ENCODE results near the gene MSRB3. TPM values are rescaled to one million over a fixed set of nuclear protein-coding genes. Genes with fewer than 3 reads are reported as not detected.

Gene MSRB3
- total RNA-seq, 1 experiment from 2014 or later: 1.1 TPM

DNA sequence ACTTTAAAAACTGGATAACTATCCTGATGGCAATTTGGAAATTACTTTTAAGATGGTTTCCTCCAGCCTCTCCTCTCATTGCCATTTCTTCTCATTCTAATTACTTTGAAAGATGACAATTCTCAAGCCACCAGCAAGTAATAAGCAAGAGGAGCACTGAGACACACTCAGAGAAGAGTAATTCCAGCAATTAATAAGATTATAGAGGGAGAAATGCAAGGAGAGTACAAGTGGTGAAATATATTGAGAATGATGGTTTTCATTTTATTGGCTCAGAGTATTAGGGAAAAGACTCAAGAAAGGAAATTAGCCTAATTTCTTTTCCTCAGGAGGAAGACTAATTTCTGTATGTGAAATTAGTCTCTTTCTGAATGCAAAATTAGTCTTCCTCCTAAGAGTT, 20.5 kb upstream of the MSRB3 start:
- Histone ChIP-seq H3K4me2 (ENCODE audit: insufficient read depth, insufficient read length, low read length) (no peak overlapping the region), H2BK5ac (ENCODE audit: insufficient read length, low read length) (no peak overlapping the region), H3K18ac (ENCODE audit: insufficient read length, low read depth, low read length) (no peak overlapping the region), H2BK15ac (ENCODE audit: low read depth, low read length) (no peak overlapping the region), H3K27ac (ENCODE audit: insufficient read length, low read depth, low read length) (no peak overlapping the region), H3K56ac (ENCODE audit: insufficient read length, low read depth, low read length) (no peak overlapping the region), H2AFZ (ENCODE audit: low read length) (no peak overlapping the region), H2AK5ac (ENCODE audit: insufficient read length, low read length) (no peak overlapping the region), H3K23me2 (ENCODE audit: insufficient read length, low read depth, low read length, poor library complexity, severe bottlenecking) (no peaks in the 10 kb centered on the region), H2BK20ac (ENCODE audit: low read depth, low read length, poor library complexity, severe bottlenecking) (no peak overlapping the region), H4K91ac (ENCODE audit: insufficient read length, low read depth, low read length) (no peak overlapping the region), H2BK120ac (ENCODE audit: low read depth, low read length, poor library complexity, severe bottlenecking) (no peak overlapping the region), H3K23ac (ENCODE audit: insufficient read length, low read depth, low read length) (no peak overlapping the region), H4K5ac (ENCODE audit: insufficient read length, low read depth, low read length) (no peak overlapping the region), H2BK12ac (ENCODE audit: insufficient read length, low read depth, low read length) (no peak overlapping the region), H3K4ac (ENCODE audit: low read depth, low read length) (no peak overlapping the region), H3K4me1 (ENCODE audit: insufficient read depth, low read length) (no peaks in the 10 kb centered on the region), H3T11ph (ENCODE audit: low read length) (no peak overlapping the region), H3K9ac (ENCODE audit: extremely low read depth, insufficient read length, low read length) (no peak overlapping the region), H3K9me3 (ENCODE audit: control insufficient read depth, low read depth, low read length) (no peaks in the 10 kb centered on the region), H4K20me1 (ENCODE audit: control insufficient read depth, insufficient read depth, insufficient read length) (no peaks in the 10 kb centered on the region), H3K27me3 (ENCODE audit: insufficient read depth, low read length) (no peaks in the 10 kb centered on the region), H3K79me1 (ENCODE audit: insufficient read depth, low read depth, low read length, poor library complexity, severe bottlenecking) (no peaks in the 10 kb centered on the region), H3K14ac (ENCODE audit: insufficient read depth, low read length) (no peak overlapping the region), H3K79me2 (ENCODE audit: insufficient read depth, low read length) (no peaks in the 10 kb centered on the region), H4K8ac (replicated peaks; ENCODE audit: insufficient read length, low read depth, low read length) (no peak overlapping the region)
- Mint-ChIP-seq H3K27me3 (ENCODE audit: low read depth) (no peaks in the 10 kb centered on the region; the same call in 1 of the 2 replicates), H3K27ac (no peak overlapping the region), H3K9me3 (no peaks in the 10 kb centered on the region), H3K4me1 (no peaks in the 10 kb centered on the region; a peak in 1 of 4 replicates), H3K4me3 (no peak overlapping the region), H3K36me3 (ENCODE audit: insufficient read depth in 1 of 3, low read depth in 3 of 3) (no peaks in the 10 kb centered on the region)
- TF ChIP-seq, protein P1, sequence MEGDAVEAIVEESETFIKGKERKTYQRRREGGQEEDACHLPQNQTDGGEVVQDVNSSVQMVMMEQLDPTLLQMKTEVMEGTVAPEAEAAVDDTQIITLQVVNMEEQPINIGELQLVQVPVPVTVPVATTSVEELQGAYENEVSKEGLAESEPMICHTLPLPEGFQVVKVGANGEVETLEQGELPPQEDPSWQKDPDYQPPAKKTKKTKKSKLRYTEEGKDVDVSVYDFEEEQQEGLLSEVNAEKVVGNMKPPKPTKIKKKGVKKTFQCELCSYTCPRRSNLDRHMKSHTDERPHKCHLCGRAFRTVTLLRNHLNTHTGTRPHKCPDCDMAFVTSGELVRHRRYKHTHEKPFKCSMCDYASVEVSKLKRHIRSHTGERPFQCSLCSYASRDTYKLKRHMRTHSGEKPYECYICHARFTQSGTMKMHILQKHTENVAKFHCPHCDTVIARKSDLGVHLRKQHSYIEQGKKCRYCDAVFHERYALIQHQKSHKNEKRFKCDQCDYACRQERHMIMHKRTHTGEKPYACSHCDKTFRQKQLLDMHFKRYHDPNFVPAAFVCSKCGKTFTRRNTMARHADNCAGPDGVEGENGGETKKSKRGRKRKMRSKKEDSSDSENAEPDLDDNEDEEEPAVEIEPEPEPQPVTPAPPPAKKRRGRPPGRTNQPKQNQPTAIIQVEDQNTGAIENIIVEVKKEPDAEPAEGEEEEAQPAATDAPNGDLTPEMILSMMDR (conservative IDR thresholded peaks at IDR 0.05): no peak
- no peak for DNase-seq
